ENCODE results near the gene SELENOM.

DNA sequence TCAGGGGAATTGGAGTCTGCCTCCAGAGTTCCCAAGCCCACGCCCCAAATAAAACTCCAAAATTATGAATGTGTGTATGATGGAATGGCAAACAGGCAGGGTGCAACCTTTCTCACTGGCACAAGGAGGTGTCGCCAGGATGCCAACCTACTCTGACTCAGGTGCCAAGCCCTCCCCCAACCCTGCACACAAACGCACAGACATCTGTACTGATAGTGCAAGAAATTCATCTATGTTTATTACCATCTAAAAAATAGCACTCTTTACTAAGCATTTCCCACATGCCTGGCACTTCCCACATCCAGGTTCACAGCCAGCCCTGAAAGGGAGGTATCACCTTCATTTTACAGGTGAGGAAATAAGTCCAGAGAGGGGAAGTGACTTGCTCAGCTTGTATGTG lies 31.7 kb upstream of the SELENOM start:
- TF ChIP-seq, protein P1, sequence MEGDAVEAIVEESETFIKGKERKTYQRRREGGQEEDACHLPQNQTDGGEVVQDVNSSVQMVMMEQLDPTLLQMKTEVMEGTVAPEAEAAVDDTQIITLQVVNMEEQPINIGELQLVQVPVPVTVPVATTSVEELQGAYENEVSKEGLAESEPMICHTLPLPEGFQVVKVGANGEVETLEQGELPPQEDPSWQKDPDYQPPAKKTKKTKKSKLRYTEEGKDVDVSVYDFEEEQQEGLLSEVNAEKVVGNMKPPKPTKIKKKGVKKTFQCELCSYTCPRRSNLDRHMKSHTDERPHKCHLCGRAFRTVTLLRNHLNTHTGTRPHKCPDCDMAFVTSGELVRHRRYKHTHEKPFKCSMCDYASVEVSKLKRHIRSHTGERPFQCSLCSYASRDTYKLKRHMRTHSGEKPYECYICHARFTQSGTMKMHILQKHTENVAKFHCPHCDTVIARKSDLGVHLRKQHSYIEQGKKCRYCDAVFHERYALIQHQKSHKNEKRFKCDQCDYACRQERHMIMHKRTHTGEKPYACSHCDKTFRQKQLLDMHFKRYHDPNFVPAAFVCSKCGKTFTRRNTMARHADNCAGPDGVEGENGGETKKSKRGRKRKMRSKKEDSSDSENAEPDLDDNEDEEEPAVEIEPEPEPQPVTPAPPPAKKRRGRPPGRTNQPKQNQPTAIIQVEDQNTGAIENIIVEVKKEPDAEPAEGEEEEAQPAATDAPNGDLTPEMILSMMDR (IDR thresholded peaks at IDR 0.05; ENCODE audit: low read length), result no peak
- TF ChIP-seq EZH2 (IDR thresholded peaks at IDR 0.05; ENCODE audit: borderline replicate concordance, low read length), result no peak
